ENCODE measurements around the gene ANKMY1.
"Not testable (repeated sequence)": the region's sequence is repeated elsewhere in the genome, so short reads cannot be mapped to it uniquely, and the experiment has no call there.

The ANKMY1 gene

GRCh38 chr2:240553956-240554480 is 3.8 kb downstream of the ANKMY1 start:
- no peak for DNase-seq

- DNase-seq: no peak
Observed at GRCh38 chr2:240551811-240552210, 6.0 kb downstream of the ANKMY1 start.

- DNase-seq: no peak
Observed at GRCh38 chr2:240551288-240551687, 6.5 kb downstream of the ANKMY1 start.

- DNase-seq: no peak
Observed at GRCh38 chr2:240539906-240540305, 17.9 kb downstream of the ANKMY1 start.

GRCh38 chr2:240539101-240539500 is 18.7 kb downstream of the ANKMY1 start:
- DNase-seq: not testable (repeated sequence)

- no peak for DNase-seq
Observed at GRCh38 chr2:240538031-240538780, 19.6 kb downstream of the ANKMY1 start.

GRCh38 chr2:240532031-240532775 is 25.6 kb downstream of the ANKMY1 start:
- no peak for DNase-seq

GRCh38 chr2:240531038-240531437 is 26.8 kb downstream of the ANKMY1 start:
- no peak for DNase-seq

GRCh38 chr2:240530181-240530580 is 27.6 kb downstream of the ANKMY1 start:
- no peak for DNase-seq

- DNase-seq: no peak
Observed at GRCh38 chr2:240529344-240529999, 28.3 kb downstream of the ANKMY1 start.

GRCh38 chr2:240528406-240529040 is 29.3 kb downstream of the ANKMY1 start:
- no peak for DNase-seq

GRCh38 chr2:240527153-240527750 is 30.5 kb downstream of the ANKMY1 start:
- DNase-seq: no peak

- no peak for DNase-seq
Observed at GRCh38 chr2:240526521-240526920, 31.3 kb downstream of the ANKMY1 start.

- no peak for DNase-seq
Observed at GRCh38 chr2:240525802-240526201, 32.0 kb downstream of the ANKMY1 start.

GRCh38 chr2:240524963-240525718 is 32.6 kb downstream of the ANKMY1 start:
- no peak for DNase-seq

- DNase-seq: no peak
Observed at GRCh38 chr2:240523451-240524281, 34.1 kb downstream of the ANKMY1 start.

- no peak for DNase-seq
Observed at GRCh38 chr2:240522406-240522805, 35.4 kb downstream of the ANKMY1 start.

GRCh38 chr2:240521885-240522284 is 35.9 kb downstream of the ANKMY1 start:
- DNase-seq: not testable (repeated sequence)

GRCh38 chr2:240520974-240521350 is 36.8 kb downstream of the ANKMY1 start:
- DNase-seq: no peak

- DNase-seq: no peak
Observed at GRCh38 chr2:240520130-240520973, 37.4 kb downstream of the ANKMY1 start.

Data from DMS 273 treated with DMSO at 0.1 percent for 48 hours (cell line).